Measurements from ENCODE around the gene HSPA8. TPM values are rescaled to one million over a fixed set of nuclear protein-coding genes. Genes with fewer than 3 reads are reported as not detected.
"Not testable (repeated sequence)": the region's sequence is repeated elsewhere in the genome, so short reads cannot be mapped to it uniquely, and the experiment has no call there.

The HSPA8 gene
- polyA plus RNA-seq, 1 donor, result 1,701 TPM

- no peak for DNase-seq
Observed at GRCh38 chr11:123072332-123072761, 10.4 kb upstream of the HSPA8 start.

GRCh38 chr11:123069908-123070821 lies 8.2 kb upstream of the HSPA8 start:
- DNase-seq, result no peak

GRCh38 chr11:123065621-123066020 lies 3.7 kb upstream of the HSPA8 start:
- DNase-seq, result no peak

GRCh38 chr11:123063826-123064657 lies 2.1 kb upstream of the HSPA8 start:
- DNase-seq, result no peak

GRCh38 chr11:123062892-123063825 lies 1.2 kb upstream of the HSPA8 start:
- peak; percentile 66 for DNase-seq

GRCh38 chr11:123062158-123062891 lies 389 bp upstream of the HSPA8 start:
- DNase-seq, result peak; percentile 99

- no peak for DNase-seq
Observed at GRCh38 chr11:123060277-123061000, 1.5 kb downstream of the HSPA8 start.

- DNase-seq, result not testable (repeated sequence)
Observed at GRCh38 chr11:123059041-123059920, 2.7 kb downstream of the HSPA8 start.

GRCh38 chr11:123057661-123058305 lies 4.2 kb downstream of the HSPA8 start:
- DNase-seq, result no peak

GRCh38 chr11:123056835-123057491 lies 5.0 kb downstream of the HSPA8 start:
- no peak for DNase-seq

- no peak for DNase-seq
Observed at GRCh38 chr11:123055191-123055901, 6.6 kb downstream of the HSPA8 start.

GRCh38 chr11:123054301-123055065 lies 7.5 kb downstream of the HSPA8 start:
- DNase-seq, result peak; percentile 74

GRCh38 chr11:123052901-123053721 lies 8.8 kb downstream of the HSPA8 start:
- no peak for DNase-seq

GRCh38 chr11:123051634-123052033 lies 10.3 kb downstream of the HSPA8 start:
- no peak for DNase-seq

GRCh38 chr11:123051146-123051545 lies 10.8 kb downstream of the HSPA8 start:
- no peak for DNase-seq

GRCh38 chr11:123047947-123048293 lies 14.0 kb downstream of the HSPA8 start:
- no peak for DNase-seq
